Aorta (tissue), 5 donors: ENCODE results near the gene PFDN2. TPM values are rescaled to one million over a fixed set of nuclear protein-coding genes. Genes with fewer than 3 reads are reported as not detected.

ENCODE experiments used
- ATAC-seq: fragments of 200-7000 bp; cut with Tn5 transposase; one replicate; pipeline ENCODE4 v1.9.1; 2022; ENCODE audit warnings: moderate library complexity; ENCODE audit not compliant: low FRiP score
- DNase-seq, 2 donors: peaks; one replicate each; pipeline ENCODE4 v3.0.0-alpha.2; 2020
- H3K27ac ChIP-seq, 2 donors: one replicate each; pipeline ENCODE4 v1.5.1; 2013; ENCODE audit warnings: low read length in 2 of 2, mild to moderate bottlenecking in 2 of 2, moderate library complexity in 2 of 2, control low read depth in 1 of 2, inconsistent platforms in 1 of 2, low read depth in 1 of 2
- H3K27me3 ChIP-seq, 2 donors: one replicate each; pipeline ENCODE4 v1.6.1; 2013; ENCODE audit warnings: control low read depth in 1 of 2, low read length in 1 of 2, mild to moderate bottlenecking in 1 of 2, moderate library complexity in 1 of 2; ENCODE audit not compliant: insufficient read depth in 2 of 2, control insufficient read depth in 1 of 2
- H3K36me3 ChIP-seq, 2 donors: one replicate each; pipeline ENCODE4 v1.6.1; 2013; ENCODE audit warnings: control low read depth in 1 of 2, low read length in 1 of 2, mild to moderate bottlenecking in 1 of 2; ENCODE audit not compliant: insufficient read depth in 2 of 2, control insufficient read depth in 1 of 2
- H3K4me1 ChIP-seq, 2 donors: one replicate each; pipeline ENCODE4 v1.6.1; 2013; ENCODE audit warnings: low read length in 2 of 2, control low read depth in 1 of 2, mild to moderate bottlenecking in 1 of 2, moderate library complexity in 1 of 2; ENCODE audit not compliant: insufficient read depth in 2 of 2, control insufficient read depth in 1 of 2
- H3K4me3 ChIP-seq, 2 donors: one replicate each; pipeline ENCODE4 v1.5.1; 2013; ENCODE audit warnings: low read length in 2 of 2, control low read depth in 1 of 2, mild to moderate bottlenecking in 1 of 2
- H3K9me3 ChIP-seq: one replicate; pipeline ENCODE4 v1.6.1; 2013; ENCODE audit warnings: mild to moderate bottlenecking, low read length; ENCODE audit not compliant: control insufficient read depth
- WGBS, 2 donors: extraction: QIAGEN DNeasy Blood & Tissue Kit; methylation state at CpG; one replicate each; pipeline ENCODE4 v1.1.7; 2013; 5-methylcytosine and 5-hydroxymethylcytosine counted together
- intact Hi-C, 2 donors: fragments of 100-400 bp; cut with DNase I; formaldehyde crosslinking; loops; one replicate each; pipeline versions ENCODE4 v1.14.2 to v1.15.0; 2022
- polyA plus RNA-seq, 2 donors: library from polyadenylated mRNA; stranded (reverse); fragments of 200-250 nt; gene quantifications; one replicate each; pipeline ENCODE4 v1.2.3, GENCODE V29; 2013
- total RNA-seq, 2 donors: library from RNA; stranded (reverse); fragmentation: NEBNext Ultra II Directional; extraction: Animal tissue kit (Norgen Biotek cat#: 25700); gene quantifications; one replicate each; pipeline ENCODE4 v1.2.1, GENCODE V29; 2021
- donor health status: healthy with polysubstance abuse.
- donor health status: Bipolar disorder and iron deficiency.
- donor health status: DM: no; HTN: no; CAD: no.
- donor health status: DM: no; HTN: no; CAD: no.
- donor health status: DM: yes; HTN: yes; CAD: no.

The PFDN2 gene
- total and polyA plus RNA-seq, 4 donors = 36.4 to 116 (median 58.4) TPM

DNA sequence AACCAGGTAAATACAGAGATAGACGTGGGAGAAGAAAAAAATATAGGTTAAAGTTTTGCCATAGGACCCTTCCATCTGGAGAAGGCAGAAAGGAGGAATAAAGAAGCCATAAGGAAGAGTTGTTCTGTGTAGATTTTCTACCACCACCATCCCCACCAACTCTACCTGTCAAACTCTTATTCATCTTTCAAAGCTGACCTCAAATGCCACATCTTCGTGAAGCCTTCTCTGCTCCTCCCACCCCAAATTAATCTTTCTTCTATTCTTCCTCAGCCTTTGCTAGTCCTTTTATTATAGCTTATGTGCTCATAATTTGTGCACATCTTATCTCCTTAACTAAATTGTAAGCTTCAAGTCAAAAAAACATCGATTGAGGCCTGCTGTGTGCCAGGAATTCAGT is 27.2 kb downstream of the PFDN2 start:
- H3K9me3 ChIP-seq = no peaks in the 10 kb centered on the region
- H3K27me3 ChIP-seq = no peaks in the 10 kb centered on the region
- no peak overlapping the region for H3K4me3 ChIP-seq
- no peak overlapping the region for H3K27ac ChIP-seq
- 75 to 80% methylated on average over 3 of the region's 3 CpGs for WGBS, 2 donors
- DNase-seq = no peak
- no peaks in the 10 kb centered on the region for H3K4me1 ChIP-seq
- H3K36me3 ChIP-seq = no peaks in the 10 kb centered on the region
- intact Hi-C loops = loop anchor here in 1 of 2 donors (5.0 kb wide), 1 partner anchor 93 kb away; no protein-coding TSS in a partner anchor
- no peak for ATAC-seq

DNA sequence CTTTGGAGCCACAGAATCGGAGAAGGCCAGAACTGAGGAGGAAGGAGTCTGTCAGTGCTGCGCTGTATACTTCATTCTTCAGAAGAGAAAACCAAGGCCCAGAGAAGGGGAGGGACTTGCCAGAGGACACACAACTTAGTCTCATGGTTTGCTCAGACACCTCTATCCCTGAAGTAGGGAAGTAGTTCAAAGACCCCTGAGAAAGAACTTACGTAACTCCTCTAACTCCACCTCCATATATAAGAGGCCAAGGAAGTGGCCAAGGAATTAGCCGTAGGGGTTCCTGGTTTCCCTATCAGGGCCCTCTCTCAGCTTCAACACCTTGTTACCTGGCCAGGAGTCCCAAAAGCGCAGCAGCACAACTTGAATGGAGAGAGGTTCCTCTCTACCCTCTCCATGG is 27.9 kb downstream of the PFDN2 start:
- ATAC-seq = no peak
- no peaks in the 10 kb centered on the region for H3K27me3 ChIP-seq
- H3K9me3 ChIP-seq = no peaks in the 10 kb centered on the region
- no peak overlapping the region for H3K4me3 ChIP-seq
- WGBS, 2 donors = 96% methylated on average over 5 of the region's 5 CpGs
- no peak for DNase-seq
- intact Hi-C loops = loop anchor here in 1 of 2 donors (5.0 kb wide), 1 partner anchor 93 kb away; no protein-coding TSS in a partner anchor
- H3K4me1 ChIP-seq = no peaks in the 10 kb centered on the region
- H3K27ac ChIP-seq = no peak overlapping the region
- H3K36me3 ChIP-seq = no peaks in the 10 kb centered on the region

- H3K9me3 ChIP-seq = no peaks in the 10 kb centered on the region
Observed at GRCh38 chr1:161089251-161089924, 28.4 kb downstream of the PFDN2 start, which contains the start of gene NECTIN4. TSS of gene NECTIN4 (minus strand) at chr1:161089558. CDS start at chr1:161089296, 262 bp downstream.

GRCh38 chr1:161088587-161089110 is 29.2 kb downstream of the PFDN2 start:
- ATAC-seq = no peak

More at GRCh38 chr1:161089251-161089924, 28.4 kb downstream of the PFDN2 start, which contains the start of gene NECTIN4:
- DNase-seq (no peak), ATAC-seq (no peak)
- Histone ChIP-seq H3K4me1 (no peaks in the 10 kb centered on the region), H3K27me3 (no peaks in the 10 kb centered on the region), H3K27ac (no peak within 1 kb of the TSS), H3K36me3 (no peaks in the 10 kb centered on the region), H3K4me3 (no peak within 1 kb of the TSS)
- intact Hi-C loops = no loop called here
- 62 to 65% methylated on average over 22 of the region's 22 CpGs for WGBS, 2 donors

DNA sequence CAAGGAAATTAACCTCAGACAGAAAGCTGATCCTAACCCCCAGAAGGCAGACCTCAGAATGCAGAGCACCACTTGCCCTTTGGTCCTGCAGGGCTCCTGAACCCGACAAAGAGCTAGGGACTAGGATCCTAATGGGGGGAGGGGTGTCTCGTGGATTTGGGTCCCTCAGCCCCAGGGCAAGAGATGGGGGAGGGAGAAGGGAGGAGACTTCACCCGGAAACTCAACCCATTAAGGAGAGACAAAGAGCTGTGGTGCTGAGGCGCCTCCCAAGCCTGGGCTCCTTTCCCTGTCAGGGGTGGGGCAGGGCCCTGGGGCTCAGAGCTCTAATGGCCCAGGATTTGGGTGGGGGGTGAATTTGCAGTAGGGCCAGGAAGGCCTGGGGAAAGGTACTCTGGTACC is 31.4 kb downstream of the PFDN2 start:
- intact Hi-C loops = no loop called here
- no peak for ATAC-seq
- H3K27me3 ChIP-seq = no peaks in the 10 kb centered on the region
- DNase-seq = no peak
- H3K4me1 ChIP-seq = no peaks in the 10 kb centered on the region
- no peak overlapping the region for H3K27ac ChIP-seq
- WGBS, 2 donors = 75 to 91% methylated on average over 4 of the region's 4 CpGs
- H3K9me3 ChIP-seq = no peaks in the 10 kb centered on the region
- H3K36me3 ChIP-seq = no peaks in the 10 kb centered on the region
- no peak overlapping the region for H3K4me3 ChIP-seq

More at GRCh38 chr1:161088587-161089110, 29.2 kb downstream of the PFDN2 start:
- intact Hi-C loops = no loop called here
- 80 to 84% methylated on average over 3 of the region's 3 CpGs for WGBS, 2 donors
- Histone ChIP-seq H3K27me3 (no peaks in the 10 kb centered on the region), H3K36me3 (no peaks in the 10 kb centered on the region), H3K4me1 (no peaks in the 10 kb centered on the region), H3K9me3 (no peaks in the 10 kb centered on the region), H3K4me3 (no peak overlapping the region), H3K27ac (no peak overlapping the region)
- DNase-seq = no peak

DNA sequence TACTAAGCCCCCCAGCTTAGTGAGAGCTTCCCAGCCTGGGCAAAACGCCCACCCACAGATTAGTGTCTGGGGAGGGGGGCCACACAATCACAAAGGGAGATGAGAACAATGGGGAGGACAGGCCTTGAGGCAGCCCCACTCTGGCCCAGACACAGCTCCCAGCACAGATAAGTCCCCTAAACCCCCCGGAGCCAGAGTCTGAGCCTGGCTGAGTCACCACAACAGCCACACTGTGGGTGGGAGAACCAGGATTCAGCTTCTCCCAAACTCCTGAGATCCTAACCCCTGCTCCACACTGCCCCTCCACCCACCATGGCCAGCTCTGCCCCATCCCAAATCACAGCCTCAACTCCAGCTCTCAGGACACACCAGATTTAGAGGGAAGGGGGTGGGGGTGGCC is 32.7 kb downstream of the PFDN2 start:
- DNase-seq = no peak
- H3K27ac ChIP-seq = no peak overlapping the region
- H3K36me3 ChIP-seq = no peaks in the 10 kb centered on the region
- intact Hi-C loops = no loop called here
- no peaks in the 10 kb centered on the region for H3K9me3 ChIP-seq
- no peak for ATAC-seq
- WGBS, 2 donors = 60 to 75% methylated on average over 2 of the region's 2 CpGs
- H3K4me3 ChIP-seq = no peak overlapping the region
- no peaks in the 10 kb centered on the region for H3K4me1 ChIP-seq
- no peaks in the 10 kb centered on the region for H3K27me3 ChIP-seq

DNA sequence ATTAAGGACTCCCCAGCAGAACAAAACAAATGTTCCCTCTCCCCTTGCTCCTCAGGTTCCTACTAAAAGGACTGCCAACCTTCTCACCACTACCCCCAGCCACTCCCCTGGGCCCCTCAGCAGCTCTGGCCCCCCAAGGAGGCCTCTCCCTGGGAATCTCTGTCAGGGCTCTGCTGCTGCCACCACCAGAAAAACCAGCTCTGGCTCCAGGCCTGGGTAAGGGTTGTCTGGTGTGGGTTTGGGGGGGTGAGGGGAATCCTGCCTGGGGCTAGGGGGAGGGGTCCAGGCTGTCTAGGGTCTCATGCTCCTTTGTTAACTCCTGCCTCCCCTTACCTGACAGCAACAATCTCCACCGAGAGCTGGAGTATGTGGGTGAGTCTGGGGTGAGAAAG is 33.2 kb downstream of the PFDN2 start:
- no peaks in the 10 kb centered on the region for H3K36me3 ChIP-seq

GRCh38 chr1:161083748-161084596 is 33.9 kb downstream of the PFDN2 start:
- no peak for DNase-seq
- H3K27me3 ChIP-seq = no peaks in the 10 kb centered on the region
- no peak overlapping the region for H3K4me3 ChIP-seq
- intact Hi-C loops = no loop called here
- no peaks in the 10 kb centered on the region for H3K36me3 ChIP-seq
- no peak overlapping the region for H3K27ac ChIP-seq
- WGBS, 2 donors = 65% methylated on average over 10 of the region's 10 CpGs
- no peak for ATAC-seq
- H3K9me3 ChIP-seq = no peaks in the 10 kb centered on the region
- H3K4me1 ChIP-seq = no peaks in the 10 kb centered on the region

More for the DNA sequence above, 33.2 kb downstream of the PFDN2 start:
- no peak overlapping the region for H3K4me3 ChIP-seq
- ATAC-seq = no peak
- H3K27me3 ChIP-seq = no peaks in the 10 kb centered on the region
- no peak overlapping the region for H3K27ac ChIP-seq
- 89 to 94% methylated on average over 1 of the region's 1 CpG for WGBS, 2 donors
- no peaks in the 10 kb centered on the region for H3K9me3 ChIP-seq
- no peak for DNase-seq
- H3K4me1 ChIP-seq = no peaks in the 10 kb centered on the region
- intact Hi-C loops = no loop called here
